HG03354 (cell line): Measurements from ENCODE around the gene DNAI1.
"Not testable (repeated sequence)": the region's sequence is repeated elsewhere in the genome, so short reads cannot be mapped to it uniquely, and the experiment has no call there.

Source experiments
- ATAC-seq: cut with Tn5 transposase; IDR thresholded peaks from one replicate; pipeline ENCODE4 v1.9.1; 2021; ENCODE audit warnings: mild to moderate bottlenecking; ENCODE audit not compliant: unreplicated experiment, poor library complexity, severe bottlenecking

DNAI1 gene

DNA sequence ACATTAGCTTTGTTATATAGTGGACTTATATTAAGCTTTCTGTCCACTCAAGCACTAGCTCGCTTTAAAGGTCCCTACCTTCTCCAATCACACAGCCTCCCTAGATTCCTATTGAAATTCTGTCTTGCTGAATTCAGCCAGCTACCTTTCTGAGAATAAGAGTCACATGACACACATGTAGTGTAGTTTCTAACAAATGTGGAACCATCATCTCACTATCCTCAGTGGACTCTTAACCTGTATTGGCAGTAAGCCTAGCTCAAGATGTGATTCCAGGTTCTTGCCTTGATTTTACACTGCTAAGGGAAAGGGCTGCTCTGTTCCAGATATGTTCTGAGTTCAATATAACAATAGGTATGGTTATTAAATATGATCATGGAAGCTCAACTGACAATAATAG, 11.7 kb upstream of the DNAI1 start:
- ATAC-seq, result no peak

DNA sequence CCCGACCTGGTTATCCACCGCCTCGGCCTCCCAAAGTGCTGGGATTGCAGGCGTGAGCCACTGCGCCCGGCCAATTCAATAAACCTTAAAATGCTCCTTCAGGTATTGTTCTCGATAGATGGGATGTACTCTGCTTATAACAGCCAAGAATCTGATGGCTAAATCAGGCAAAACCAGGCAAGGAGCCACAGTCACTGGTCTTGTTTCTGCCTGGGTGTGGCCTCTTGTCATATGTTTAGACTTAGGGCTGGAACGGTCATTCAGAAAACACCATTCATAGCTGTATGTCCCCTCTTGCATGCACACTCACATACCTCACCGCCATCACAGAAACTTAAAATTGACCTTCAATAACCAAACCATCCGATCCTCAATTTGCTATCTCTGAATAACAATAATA, 8.0 kb upstream of the DNAI1 start:
- no peak for ATAC-seq

DNA sequence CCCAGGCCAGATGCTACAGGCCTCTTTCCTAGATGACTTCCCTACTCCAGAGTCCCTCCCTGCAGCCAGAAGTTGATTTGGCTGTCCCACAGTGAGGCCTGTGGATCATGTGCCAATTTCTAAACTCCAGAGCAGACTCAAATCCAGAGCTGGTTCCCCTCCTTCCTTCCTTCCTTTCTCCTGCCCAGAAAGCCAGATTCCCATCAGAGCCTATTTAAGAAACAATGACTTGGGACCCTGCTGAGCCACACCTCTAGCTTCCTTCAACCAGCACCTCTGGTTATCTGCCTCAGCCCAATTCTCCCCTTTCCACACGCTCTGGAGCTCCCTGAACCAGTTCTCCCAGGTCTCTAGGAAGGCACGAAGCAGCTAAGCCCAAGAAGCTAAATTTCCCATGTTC, 7.5 kb upstream of the DNAI1 start:
- ATAC-seq, result no peak

DNA sequence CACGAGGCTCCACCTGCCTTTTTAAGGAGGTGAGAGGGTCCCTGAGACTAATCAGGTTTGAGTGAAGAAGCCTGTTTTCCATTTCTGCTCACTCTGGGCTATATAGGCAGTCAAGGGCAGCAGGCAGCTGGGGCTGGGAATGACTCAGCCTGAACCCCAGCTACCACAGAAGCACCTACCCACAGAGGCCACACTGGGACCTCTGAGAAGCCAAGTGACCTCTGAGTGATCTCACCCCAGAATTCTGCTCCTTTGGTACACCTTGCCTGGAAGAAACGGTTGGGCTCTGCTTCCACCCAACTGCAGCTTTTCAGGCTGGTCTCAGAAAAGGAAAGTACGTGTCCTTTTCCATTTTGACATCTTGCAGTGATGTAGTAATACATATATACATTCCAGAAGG, 7.1 kb upstream of the DNAI1 start:
- ATAC-seq, result peak; percentile 75

DNA sequence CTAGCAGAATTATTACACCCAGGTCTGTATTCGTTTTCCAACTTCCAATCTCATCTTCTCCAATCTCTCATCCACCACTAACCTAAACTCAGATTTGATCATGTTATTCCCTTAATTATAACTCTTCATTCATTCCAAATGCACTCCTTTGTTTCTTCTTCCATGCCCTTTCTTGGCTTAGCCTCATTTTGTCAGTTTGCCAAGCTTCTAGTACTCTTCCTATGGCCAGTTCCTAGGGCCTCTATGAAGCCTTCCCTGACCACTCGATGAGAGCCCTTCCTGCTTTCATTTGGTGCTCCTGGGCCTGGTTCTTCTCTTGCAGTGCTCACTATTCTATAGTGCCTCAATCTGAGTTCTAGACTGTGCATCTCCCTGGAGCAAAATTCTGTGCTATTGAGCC, 6.0 kb upstream of the DNAI1 start:
- ATAC-seq, result no peak

DNA sequence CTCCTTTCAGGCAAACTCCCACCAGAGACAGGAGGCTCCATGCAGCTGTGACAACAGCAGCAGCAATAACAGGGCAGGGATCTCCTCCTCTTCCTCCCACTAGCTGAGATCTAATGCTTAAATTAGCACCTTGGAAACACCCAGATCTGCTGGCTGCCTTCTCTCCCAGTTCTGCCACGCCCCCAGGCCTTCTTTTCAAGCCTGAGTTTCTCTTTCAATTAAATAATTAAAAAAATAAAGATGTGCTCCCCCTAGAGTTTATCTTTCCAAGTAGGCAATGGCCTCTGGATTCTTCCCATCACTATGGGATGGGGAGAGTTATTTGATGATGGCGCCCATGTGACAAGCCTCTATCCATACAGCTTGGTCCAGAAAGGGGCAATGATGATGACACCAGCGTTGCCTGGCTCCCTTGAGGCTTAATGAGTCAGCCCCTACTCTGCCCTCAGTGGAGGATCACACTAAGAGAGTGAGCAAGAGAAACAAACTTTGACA, 4.0 kb upstream of the DNAI1 start:
- no peak for ATAC-seq

DNA sequence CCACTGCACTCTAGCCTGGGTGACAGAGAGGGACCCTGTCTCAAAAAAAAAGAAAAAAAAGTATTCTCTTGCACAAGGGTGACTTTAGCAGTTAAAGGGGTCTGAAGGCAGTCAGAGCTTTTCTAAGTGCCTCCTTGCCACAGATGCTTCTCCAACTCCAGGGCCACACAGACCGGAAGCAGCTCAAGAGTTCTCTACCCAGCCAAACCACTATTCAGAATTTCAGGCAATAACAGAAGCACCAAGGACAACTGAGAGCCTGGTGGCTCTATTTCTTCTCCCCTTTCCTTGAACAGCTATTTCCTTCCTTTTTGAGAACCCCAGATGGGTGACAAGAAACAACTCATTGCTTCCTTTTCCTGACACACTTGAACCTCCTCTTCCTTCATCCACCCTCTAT, 2.5 kb upstream of the DNAI1 start:
- ATAC-seq, result no peak

DNA sequence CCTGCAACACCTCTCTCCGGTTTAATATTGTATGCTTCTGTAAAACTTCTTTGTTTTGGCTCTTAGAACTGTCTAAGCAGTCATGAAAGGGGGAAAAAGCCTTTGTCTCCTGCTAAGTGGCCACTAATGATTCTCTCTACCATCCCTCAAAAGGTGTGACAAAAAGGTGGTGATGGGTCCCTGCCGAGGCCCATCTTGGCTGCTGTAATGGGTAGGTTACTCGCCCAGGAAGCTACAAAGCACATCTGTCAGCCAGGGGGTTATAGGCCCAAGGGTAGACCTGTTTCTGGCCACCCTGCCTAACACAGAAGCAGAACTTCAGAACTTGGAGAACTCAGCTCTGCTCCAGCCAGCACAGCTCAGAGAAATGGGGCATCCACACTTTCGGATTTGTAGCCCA, 1.9 kb upstream of the DNAI1 start:
- ATAC-seq, result no peak

DNA sequence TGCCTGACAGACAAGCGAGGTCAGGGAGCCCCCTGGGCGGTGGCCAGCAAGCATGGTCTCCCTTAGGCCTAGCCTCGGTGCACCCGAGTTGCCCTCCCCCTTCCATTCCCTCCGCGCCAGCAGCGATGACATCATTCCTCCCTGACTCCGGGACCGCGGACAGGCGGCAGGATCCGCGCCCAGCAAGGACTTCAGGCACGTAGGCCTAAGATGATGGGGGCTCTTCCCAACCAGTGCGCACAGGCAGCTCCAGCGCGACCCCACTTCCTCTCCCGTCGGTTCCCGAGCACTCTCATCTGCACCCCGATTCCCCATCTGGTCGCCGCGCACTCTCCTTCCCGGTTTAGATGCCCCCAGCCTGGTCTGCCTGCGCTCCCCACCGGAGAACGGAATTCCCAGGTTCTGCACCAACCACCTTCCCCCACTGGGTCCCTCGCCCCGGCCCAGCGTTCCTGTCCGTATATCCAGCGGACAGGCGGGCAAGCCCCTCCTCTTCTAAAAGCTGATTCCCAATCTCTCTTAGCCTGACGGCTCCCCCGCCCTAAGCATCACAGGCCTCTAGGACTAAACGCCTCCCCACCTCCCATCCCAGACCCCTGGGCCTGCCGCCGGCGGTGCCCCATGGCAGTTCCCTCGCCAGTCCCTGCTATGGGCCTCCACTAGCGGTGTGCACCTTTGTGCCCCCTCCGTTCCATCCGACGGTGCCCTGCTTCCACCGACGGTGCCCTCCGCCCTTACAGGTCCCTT, 1.2 kb upstream of the DNAI1 start:
- no peak for ATAC-seq

DNA sequence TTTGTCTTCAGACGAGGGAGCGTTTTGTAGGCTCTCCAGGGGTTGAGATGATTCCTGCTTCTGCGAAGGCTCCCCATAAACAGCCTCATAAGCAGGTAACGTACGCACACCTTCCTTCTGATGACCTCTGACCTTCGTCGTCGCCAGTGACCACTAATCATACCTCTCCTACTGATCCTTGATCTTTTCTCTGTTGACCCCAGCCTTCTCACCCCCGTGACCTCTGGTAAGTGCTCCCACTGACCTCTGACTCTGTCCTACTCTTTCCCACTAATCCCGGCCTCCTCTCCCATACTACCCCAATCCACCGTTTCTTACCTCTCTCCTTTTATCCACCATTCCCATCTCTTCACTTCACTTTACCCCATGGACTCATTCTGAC, 345 bp downstream of the DNAI1 start:
- ATAC-seq, result peak; percentile 4

DNA sequence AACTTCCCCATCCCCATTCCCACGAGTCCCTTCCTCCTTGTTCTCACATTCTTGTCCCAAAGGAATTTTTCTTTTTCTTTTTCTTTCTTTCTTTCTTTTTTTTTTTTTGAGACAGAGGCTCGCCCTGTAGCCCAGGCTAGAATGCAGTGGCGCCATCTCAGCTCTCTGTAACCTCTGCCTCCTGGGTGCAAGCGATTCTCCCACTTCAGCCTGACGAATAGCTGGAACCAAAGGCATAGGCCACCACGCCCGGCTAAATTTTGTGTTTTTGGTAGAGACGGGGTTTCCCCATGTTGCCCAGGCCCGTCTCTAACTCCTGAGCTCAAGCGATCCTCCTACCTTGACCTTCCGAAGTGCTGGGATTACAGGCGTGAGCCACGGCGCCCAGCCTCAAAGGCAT, 751 bp downstream of the DNAI1 start:
- no peak for ATAC-seq

DNA sequence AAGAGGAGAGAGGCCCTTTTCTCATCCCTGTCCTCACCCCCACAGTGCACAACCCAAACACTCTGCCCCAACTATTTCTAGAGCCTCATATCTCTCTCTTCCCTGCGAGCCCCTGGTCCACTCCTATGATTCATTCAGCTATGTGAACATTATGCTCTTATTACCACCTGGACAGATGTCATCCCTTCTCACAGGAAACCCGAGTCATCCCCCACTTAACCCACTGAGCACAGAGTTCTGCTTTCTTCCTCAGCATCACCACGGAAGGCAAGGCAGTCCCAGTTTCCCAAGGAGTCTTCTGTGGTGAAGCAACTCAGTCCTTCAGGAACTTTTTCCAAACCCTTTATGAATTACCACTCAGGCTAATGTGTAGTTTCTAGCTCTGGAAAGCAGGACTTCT, 1.3 kb downstream of the DNAI1 start:
- no peak for ATAC-seq

DNA sequence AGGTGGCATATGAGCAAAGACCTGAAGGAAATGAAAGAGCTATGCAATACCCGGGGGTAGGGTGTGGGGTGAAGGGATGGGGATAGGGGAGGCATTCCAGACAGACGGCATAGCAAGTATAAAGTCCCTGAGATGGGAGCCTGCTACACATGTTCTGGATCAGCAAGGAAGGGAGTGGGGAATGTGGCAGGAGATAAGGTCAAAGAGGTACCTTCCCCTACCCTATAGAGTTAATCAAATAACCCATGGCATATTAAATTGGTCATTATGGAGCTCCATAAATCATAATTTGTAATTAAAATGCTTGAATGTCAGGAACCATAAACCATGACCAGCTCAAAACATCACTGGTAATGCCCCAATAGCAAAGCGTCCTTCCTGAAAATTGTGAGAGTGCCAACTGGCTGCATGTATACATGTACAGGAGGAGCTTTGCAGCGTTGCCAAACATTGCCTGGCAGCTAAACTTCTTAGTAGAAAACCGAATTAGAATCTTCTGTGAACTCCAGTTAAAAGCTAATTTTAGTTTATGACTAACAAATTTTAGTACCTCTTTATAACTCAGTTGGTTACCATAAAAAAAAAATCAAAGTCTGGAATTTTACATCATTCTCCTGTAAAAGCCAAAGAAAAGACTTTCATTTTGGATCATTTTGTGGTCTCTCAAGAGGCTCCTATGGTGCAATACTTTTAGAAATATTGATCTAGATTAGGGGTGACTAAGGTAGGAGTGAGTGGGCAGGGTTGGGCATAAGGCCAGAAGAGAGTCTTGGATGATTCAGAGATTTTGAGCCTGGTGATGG, 4.7 kb downstream of the DNAI1 start:
- ATAC-seq, result no peak

DNA sequence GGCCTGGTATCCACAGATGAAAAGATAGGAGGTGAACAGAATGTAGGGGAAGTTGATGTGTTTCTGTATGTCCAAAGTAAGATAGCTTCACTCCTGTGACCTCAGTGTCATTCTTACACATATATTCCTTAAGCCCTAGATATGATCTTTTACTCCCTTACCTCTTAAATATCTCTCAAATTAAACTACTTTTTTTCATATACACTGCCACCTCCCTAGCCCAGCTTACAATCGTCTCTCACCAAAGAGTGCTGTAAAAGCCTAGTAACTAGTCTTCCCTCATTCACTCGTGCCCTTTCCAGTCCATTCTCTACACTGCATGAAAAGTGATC, 5.3 kb downstream of the DNAI1 start:
- ATAC-seq, result no peak

DNA sequence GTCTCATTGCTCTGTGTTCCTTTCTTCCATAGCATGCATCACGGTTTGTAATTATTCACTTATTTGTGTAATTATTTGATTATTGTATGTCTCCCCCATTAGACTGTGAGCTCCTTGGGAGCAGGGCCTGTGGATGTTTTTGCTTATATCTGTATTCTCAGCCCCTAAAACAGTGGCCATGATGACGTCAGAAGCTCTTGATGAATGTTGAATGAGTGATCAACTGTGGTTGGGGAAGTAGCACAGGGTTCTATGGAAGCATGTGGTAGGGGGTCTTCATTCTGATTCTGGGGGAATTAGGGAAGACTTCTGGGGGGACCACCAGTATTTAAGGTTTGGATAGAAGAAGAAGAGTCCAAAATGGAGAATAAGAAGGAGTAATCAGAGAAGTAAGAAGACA, 6.0 kb downstream of the DNAI1 start:
- ATAC-seq, result no peak

DNA sequence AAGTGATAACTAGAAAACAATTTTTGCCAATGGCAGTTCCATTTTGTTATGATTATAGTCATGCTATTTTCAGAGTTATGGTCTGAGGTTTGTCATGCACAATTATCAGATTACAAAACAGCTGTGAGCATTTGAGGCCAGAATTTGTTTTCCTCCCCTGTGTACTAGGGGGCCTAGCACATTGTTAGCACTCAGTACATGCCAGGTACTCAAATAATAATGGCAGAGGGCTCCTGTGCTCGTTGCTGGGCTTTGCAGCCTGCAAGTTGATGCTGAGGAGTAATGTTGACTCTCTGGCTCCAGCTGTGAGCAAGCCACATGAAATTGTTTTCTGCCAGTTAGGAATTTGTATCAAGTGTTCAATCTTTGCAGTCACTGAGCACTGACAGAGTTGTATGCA, 6.9 kb downstream of the DNAI1 start:
- no peak for ATAC-seq

DNA sequence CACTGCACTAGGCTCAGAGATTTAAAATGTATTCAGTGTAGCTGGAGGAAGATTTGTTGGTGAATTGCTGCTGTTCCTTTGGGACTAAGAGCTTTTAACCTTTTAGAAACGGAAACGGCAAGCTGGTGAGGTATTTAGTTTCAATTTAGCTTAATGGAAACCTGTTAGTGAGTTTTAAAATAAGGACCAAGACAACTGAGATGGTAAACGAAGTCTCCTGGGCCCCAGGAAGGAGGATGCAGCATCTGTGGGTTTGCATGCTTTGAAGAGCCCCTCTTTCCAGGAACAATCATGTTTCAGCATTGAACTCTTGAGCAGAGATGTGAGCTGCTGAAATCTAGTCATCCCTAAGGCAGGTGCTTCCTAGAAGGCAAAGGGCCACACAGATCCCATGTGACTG, 16.5 kb downstream of the DNAI1 start:
- no peak for ATAC-seq

DNA sequence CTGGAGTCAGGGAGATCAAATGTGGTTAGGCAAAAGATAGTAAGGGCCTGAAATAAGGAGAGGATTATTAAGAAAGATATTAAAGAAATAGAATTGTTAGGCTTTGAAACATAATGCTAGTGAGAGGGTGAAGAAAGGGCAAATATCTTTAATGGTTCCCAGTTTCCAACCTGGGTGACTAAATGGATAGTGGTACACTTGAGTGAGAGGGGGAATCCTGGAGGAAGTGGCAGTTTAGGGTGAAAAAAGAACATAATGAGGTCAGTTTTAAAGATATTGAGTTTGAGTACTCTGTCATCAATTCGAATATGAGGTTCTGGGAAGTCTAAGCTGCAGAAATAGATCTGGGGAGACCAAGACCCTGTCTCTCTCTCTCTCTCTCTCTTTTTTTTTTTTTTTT, 18.9 kb downstream of the DNAI1 start:
- no peak for ATAC-seq

DNA sequence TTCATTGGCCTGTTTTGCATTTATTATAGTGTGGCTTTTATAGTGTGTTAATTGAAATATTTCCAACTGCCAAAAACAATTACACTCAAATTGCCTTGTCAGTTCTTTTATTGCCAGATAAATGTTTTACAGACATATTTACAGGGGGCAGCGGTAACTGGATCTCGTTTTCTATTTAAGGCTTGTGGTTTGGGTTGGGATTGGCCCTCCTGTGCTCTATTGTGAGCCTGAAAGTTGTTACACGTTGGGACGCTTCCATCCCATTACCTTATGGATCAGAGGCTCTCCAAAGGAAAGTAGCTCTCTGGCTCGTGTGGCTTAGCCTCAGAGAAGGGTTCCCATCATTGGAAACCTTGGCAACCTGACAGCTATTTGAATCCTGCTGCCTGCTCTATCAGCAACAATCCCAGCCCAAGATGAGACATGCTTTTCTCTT, 20.8 kb downstream of the DNAI1 start:
- no peak for ATAC-seq

DNA sequence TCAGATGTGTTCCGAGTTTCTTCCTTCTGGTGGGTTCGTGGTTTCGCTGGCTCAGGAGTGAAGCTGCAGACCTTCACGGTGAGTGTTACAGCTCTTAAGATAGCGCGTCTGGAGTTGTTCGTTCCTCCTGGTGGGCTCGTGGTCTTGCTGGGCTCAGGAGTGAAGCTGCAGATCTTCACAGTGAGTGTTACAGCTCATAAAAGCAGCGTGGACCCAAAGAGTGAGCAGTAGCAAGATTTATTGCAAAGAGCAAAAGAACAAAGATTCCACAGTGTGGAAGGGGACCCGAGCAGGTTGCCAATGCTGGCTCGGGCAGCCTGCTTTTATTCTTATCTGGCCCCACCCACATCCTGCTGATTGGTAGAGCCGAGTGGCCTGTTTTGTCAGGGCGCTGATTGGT, 23.0 kb downstream of the DNAI1 start:
- ATAC-seq, result not testable (repeated sequence)

DNA sequence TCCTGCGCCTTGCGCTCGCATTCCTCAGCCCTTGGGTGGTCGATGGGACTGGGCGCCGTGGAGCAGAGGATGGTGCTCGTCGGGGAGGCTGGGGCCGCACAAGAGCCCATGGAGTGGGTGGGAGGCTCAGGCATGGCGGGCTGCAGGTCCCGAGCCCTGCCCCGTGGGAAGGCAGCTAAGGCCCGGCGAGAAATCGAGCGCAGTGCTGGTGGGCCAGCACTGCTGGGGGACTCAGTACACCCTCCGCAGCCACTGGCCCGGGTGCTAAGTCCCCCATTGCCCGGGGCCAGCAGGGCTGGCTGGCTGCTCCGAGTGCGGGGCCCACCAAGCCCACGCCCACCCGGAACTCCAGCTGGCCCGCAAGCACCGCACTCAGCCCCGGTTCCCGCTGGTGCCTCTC, 24.1 kb downstream of the DNAI1 start:
- ATAC-seq, result not testable (repeated sequence)
